ENCODE data around the gene FAM20A. TPM values are rescaled to one million over a fixed set of nuclear protein-coding genes. Genes with fewer than 3 reads are reported as not detected.

Gene FAM20A
- total and polyA plus RNA-seq, 2 of the 8 experiments (the other 6 are each of a cell fraction or from before 2014, with no cell fraction given): 3.6 to 11.9 TPM

DNA sequence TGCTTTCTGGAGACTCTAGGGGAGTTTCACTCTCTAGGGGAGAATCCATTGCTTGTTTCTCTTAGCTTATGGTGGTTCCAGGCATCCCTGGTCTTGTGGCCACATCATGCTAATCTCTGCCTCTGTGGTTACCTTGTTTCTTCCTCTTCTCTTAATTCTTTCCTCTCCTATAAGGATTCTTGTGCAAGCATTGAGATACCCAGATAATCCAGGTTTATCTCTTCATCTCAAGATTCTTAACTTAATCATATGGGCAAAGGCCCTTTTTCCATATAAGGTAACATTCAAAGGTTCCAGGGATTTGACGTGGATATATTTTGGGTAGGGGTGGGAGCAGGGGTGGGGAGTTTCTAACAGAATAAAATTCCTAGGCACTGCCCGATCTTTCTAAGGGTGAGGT, 32.6 kb downstream of the FAM20A start (continued):
- no peak for TF ChIP-seq GTF2F1 (IDR thresholded peaks at IDR 0.05; ENCODE audit: borderline replicate concordance, low read depth, low read length)
